Embryonic facial prominence (tissue), 1 donor: ENCODE measurements around the gene STK32B.
A peak's percentile ranks its signal among the peaks of the same experiment; 100 is the strongest.

ENCODE experiments used
- DNase-seq: peaks from one replicate; pipeline ENCODE4 v3.0.0-alpha.2; 2016; ENCODE audit errors: extremely low spot score

The STK32B gene

DNA sequence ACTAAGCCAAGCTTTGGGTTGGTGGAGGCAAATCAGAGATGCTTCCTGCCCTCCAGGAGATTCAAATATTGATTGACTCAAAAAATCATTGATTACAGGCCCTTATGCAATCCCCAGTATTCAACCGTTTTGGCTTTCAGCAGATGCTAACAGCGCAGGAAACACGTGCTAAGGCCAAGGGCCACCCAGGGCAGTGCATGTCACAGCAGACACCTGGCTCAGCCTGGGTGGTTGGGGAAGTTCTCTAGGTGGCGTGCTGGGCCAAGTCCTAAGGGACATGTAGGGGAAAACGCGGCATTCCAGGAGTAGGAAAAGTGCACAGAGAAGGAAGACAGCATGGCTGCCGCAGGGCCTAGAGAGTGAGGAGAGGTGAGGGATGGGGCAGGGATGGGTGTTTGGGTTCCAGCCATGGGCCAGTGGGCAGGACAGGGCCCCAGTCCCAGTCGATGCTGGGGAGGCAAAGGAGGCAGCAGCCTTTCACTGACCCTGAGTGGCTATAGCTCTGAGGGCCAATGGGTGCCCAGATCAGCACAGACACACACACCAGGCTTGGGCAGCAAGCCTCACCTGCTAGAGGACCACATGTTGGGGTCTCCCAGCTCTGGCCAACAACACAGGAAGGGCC is 418.0 kb downstream of the STK32B start:
- DNase-seq: no peak

- DNase-seq: no peak
Observed at GRCh38 chr4:5469861-5470260, 418.6 kb downstream of the STK32B start.

DNA sequence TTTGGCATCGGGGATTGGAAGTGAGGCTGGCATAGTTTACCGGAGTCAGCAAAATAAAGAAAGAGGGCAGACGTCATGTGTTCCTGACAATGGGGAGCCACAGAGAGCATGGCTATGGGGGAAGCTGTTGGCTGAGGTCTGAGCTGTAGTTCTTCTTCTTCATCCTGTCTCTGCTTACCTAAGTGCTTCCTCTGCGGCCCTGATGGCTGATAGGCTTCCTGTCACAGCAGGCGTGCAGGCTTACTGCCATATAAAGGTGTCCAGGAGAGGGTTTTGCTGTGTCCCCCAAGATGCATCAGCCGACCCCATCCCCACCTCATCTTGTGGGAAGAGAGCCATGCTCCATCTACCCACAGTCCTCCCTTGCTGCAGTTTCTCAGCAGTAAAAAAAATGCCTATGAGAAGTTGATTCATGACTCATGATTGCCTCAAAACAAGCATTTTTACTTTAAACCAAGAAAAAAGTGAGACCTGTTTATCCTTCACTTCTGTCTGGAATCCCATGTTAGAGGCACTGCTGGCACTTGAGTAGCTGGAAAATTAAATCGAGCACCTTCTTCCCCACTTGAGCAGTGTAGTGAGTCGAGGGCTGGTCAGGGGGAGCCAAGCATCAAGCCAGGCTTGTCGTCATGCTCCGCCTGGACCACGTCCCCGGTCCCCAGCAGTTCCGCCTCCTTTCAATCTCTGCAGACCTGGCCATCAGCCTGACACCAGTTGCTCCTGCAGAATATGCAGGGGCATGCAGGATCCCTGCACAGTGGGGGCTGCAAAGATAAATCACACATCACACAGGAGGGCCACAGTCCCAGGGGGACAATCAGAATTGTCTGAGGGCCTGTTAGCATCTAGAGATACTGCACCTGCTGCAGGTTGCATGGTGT is 419.3 kb downstream of the STK32B start:
- DNase-seq: no peak

DNA sequence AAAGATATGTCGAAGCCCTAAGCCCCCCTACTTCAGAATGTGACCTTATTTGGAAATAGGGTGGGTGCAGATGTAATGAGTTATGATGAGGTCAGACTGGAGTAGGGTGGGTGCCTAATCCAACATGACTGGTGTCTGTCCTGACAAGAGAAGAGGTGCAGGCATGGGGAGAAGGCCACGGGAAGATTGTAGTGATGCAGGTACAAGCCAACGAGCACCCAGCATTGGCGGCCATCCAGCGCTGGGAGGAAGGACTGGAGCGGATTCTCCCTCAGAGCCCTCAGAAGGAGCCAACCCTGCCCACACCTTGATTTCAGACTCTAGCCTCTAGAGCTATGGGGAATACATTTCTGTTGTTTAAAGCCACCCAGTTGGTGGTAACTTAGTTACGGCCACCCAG is 419.9 kb downstream of the STK32B start:
- no peak for DNase-seq

- DNase-seq: no peak
Observed at GRCh38 chr4:5471691-5472090, 420.4 kb downstream of the STK32B start.

DNA sequence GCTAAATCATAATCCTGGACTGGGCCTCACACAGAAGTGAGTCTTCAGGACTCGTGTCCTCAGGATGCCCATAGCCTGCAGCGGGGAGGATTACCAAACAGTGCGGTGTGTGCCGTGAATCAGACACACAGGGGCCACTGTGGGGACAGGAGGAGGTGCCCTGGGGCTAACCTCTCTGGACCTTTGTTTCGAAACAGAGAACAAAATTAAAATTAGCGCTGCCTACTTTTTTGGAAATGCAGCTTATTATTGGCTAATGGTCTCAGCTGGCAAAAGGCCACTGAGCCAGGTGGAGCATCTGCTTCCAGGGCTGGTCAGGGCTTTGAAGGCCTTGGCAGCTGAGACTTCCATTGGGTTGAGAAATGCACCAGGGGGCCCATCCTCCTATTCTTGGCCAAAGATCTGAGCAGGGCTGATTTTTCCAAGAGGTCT is 420.9 kb downstream of the STK32B start:
- no peak for DNase-seq

GRCh38 chr4:5473125-5473524 is 421.8 kb downstream of the STK32B start:
- no peak for DNase-seq

GRCh38 chr4:5474756-5475155 is 423.5 kb downstream of the STK32B start:
- DNase-seq: no peak

- DNase-seq: no peak
Observed at GRCh38 chr4:5477613-5478012, 426.3 kb downstream of the STK32B start.

DNA sequence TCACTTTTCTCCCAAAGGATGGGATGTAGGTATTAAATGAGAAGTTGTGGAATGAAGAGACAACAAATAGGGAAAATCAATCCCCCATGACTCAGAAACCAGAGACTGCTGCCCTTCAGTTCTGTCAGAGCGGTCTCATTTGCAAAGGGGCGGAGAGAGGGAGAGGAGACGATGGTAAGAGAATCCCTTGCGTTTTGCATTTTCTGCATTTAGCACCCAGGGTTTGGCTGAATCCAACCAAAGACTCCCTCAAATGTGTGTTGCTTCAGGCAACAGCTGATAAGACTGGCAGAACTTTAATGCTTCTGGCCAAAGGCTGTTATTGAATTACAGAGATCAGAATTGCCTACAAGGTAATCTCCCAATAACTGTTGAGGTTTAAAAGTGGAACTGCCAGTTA is 426.9 kb downstream of the STK32B start:
- no peak for DNase-seq

DNA sequence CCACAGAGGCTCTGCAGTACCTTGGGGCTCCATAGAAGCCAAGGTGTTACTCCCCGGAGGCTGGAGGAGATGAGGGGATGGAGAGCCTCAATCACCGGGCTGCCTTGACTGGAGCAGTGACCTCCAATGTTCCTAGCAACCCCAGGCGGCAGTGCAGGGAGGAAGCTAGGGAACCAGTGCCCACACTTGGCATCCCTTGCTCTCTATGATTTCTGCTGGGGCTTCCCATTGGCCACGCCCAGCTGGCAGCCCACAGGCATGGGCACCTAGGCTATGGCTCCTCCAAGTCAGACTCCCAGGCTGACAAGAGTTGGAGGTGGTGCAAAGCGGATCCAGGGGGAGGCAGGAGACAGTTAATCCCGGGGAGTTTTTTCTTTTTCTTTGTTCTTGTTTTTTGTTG is 427.4 kb downstream of the STK32B start:
- DNase-seq: no peak

DNA sequence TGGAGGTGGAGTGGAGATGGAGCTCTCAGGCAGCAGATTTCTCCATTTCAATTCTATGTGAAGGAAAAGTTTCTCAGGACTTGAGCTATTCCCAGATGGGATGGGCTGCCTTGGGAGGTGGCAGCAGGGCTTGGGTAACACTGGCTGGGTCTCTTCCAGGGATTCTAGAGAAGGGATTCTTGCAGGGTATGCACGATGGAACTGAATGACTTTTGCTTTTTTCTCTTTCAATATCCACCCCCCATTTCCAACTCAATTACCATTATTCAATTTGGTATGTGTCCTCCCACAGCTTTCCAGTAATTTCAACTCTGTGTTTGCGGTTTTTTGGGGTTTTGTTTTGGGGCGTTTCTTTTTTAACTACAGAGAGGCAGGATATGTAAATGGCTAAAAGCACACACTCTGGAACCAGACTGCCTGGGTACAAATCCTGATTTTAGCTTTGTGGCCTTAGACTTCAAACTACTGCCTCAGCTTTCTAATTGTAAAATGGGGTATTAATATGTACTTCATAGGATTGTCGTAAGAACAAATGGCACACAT is 428.3 kb downstream of the STK32B start:
- no peak for DNase-seq

- DNase-seq: no peak
Observed at GRCh38 chr4:5488413-5488812, 437.1 kb downstream of the STK32B start.

DNA sequence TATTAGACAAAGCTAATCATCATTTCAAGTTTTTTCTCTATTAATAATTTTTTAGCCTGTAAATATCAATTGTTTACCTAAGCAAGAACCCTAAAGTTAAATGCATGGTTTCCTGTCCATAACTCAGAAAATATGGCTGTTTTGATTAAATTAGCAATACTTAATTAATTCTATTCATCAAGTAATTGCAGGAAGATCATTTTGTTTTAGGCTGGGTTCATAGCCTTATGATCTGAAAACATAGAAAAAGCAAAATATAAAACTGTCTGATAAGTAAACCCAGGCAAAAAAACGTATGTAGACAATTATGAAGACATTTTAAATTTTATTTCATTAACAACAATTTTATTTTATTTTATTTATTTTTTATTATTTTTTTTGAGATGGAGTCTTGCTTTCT is 438.0 kb downstream of the STK32B start:
- no peak for DNase-seq

DNA sequence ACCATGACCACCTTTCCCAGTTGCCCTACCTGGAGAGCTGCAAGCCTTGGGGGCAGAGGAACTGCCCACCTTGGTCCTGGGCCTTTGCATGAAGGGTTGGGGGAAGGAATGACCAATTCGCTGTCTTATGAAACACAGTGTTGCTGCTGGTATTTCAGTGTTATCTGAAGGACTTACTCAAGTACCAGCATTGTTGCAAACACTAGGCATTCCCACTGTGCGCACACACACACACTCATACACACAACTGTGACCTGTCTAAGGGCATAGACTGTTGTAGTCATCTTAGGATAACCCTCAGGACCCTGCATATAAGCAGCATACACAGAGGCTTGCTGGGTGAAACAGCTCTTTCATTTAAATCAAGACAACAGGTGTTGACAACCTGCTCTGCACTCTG is 446.2 kb downstream of the STK32B start:
- no peak for DNase-seq

GRCh38 chr4:5500165-5500564 is 448.9 kb downstream of the STK32B start:
- no peak for DNase-seq

- no peak for DNase-seq
Observed at GRCh38 chr4:5503336-5503936, 452.2 kb downstream of the STK32B start.

- peak; percentile 0 for DNase-seq
Observed at GRCh38 chr4:5504486-5504885, 453.2 kb downstream of the STK32B start.

- no peak for DNase-seq
Observed at GRCh38 chr4:5510504-5510903, 459.2 kb downstream of the STK32B start.

DNA sequence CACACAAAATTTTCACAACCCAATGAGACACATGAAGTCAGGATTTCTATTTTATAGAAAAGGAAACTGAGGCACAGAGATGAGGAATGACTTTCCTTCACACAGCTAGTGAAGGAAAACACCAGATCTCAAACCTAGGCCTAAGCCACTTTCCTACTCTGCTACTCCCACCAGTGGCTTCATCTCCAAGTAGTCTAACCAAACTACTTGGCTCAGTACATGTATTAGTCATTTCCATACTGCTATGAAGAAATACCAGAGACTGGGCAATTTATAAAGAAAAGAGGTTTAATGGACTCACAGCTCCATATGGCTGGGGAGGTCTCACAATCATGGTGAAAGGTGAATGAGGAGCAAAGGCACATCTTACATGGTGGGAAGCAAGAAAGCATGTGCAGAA is 460.5 kb downstream of the STK32B start:
- no peak for DNase-seq

- no peak for DNase-seq
Observed at GRCh38 chr4:5515646-5516045, 464.4 kb downstream of the STK32B start.

DNA sequence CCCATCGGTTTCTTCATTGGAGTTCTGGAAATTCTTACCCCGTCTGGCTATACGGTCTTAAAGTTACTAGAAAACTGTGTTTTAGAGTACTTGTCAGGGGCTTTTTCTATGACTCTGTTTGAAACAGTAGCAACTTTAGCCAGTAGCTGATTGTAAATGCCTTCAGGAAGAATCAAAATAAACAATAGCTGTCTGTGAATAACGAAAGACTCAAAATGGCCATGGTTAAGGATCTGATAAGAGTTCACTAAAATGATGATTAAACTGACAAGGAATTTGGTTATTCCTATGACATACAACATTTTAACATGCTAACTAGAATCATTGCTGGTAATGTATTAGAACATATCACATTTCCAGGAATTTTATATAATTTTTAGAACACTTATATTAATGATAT is 466.1 kb downstream of the STK32B start:
- no peak for DNase-seq
